GM12878 (cell line): ENCODE data around the gene RFX1. TPM values are rescaled to one million over a fixed set of nuclear protein-coding genes. Genes with fewer than 3 reads are reported as not detected.

Source experiments
- ATF3 ChIP-seq: IDR thresholded peaks from 2 replicates; pipeline ENCODE4 v1.6.1; 2011; ENCODE audit warnings: low read depth, mild to moderate bottlenecking, low read length, moderate library complexity, borderline replicate concordance; ENCODE audit errors: extremely low read depth
- CBFB ChIP-seq: IDR thresholded peaks from 2 replicates; pipeline ENCODE4 v1.6.1; 2016; ENCODE audit warnings: antibody characterized with exemption, low read depth
- CEBPZ ChIP-seq: fragments of 150-350 bp; IDR thresholded peaks from 2 replicates; pipeline ENCODE4 v1.6.1; 2016; ENCODE audit warnings: low read depth, low read length
- E4F1 ChIP-seq: fragments of 450-650 bp; IDR thresholded peaks from 2 replicates; pipeline ENCODE4 v1.6.1; 2018; ENCODE audit warnings: borderline replicate concordance, mild to moderate bottlenecking; ENCODE audit not compliant: partially characterized antibody
- IKZF1 ChIP-seq: fragments of 450-650 bp; conservative IDR thresholded peaks from 2 replicates; pipeline ENCODE4 v1.6.1; 2017; ENCODE audit warnings: antibody characterized with exemption, mild to moderate bottlenecking
- IRF5 ChIP-seq: fragments of 450-650 bp; IDR thresholded peaks from 2 replicates; pipeline ENCODE4 v1.6.1; 2017; ENCODE audit warnings: borderline replicate concordance
- MAX ChIP-seq: IDR thresholded peaks from 2 replicates; pipeline ENCODE4 v1.6.1; 2012; ENCODE audit warnings: low read depth, low read length, improper control_type of control experiment
- MEF2B ChIP-seq: fragments of 450-650 bp; IDR thresholded peaks from 2 replicates; pipeline ENCODE4 v1.6.1; 2018; ENCODE audit warnings: mild to moderate bottlenecking, moderate library complexity; ENCODE audit not compliant: partially characterized antibody, poor library complexity, severe bottlenecking
- NKRF ChIP-seq: fragments of 450-650 bp; conservative IDR thresholded peaks from 2 replicates; pipeline ENCODE4 v1.6.1; 2017; ENCODE audit warnings: mild to moderate bottlenecking, moderate library complexity
- PBX3 ChIP-seq: IDR thresholded peaks from 2 replicates; pipeline ENCODE4 v1.6.1; 2011; ENCODE audit warnings: mild to moderate bottlenecking, low read depth, low read length, moderate library complexity; ENCODE audit not compliant: insufficient replicate concordance
- POLR2AphosphoS5 ChIP-seq: IDR thresholded peaks from 2 replicates; pipeline ENCODE4 v1.6.1; 2011; ENCODE audit warnings: mild to moderate bottlenecking, low read length, inconsistent platforms
- RAD21 ChIP-seq: IDR thresholded peaks from 2 replicates; pipeline ENCODE4 v1.6.1; 2011; ENCODE audit warnings: mild to moderate bottlenecking, low read depth, low read length, moderate library complexity; ENCODE audit not compliant: insufficient read depth
- RELA ChIP-seq: fragments of 450-650 bp; IDR thresholded peaks from 2 replicates; pipeline ENCODE4 v1.8.0; 2014; ENCODE audit warnings: borderline replicate concordance; ENCODE audit not compliant: partially characterized antibody
- RUNX3 ChIP-seq: IDR thresholded peaks from 2 replicates; pipeline ENCODE4 v1.6.1; 2012; ENCODE audit warnings: low read length, inconsistent platforms
- SP1 ChIP-seq: IDR thresholded peaks from one replicate; pipeline ENCODE4 v1.6.1; 2011; ENCODE audit warnings: low read depth, low read length
- SPI1 ChIP-seq: IDR thresholded peaks from 2 replicates; pipeline ENCODE4 v1.6.1; 2011; ENCODE audit warnings: low read depth, mild to moderate bottlenecking, low read length, moderate library complexity, borderline replicate concordance; ENCODE audit not compliant: insufficient read depth
- SREBF1 ChIP-seq: IDR thresholded peaks from 2 replicates; pipeline ENCODE4 v1.6.1; 2012; ENCODE audit warnings: mild to moderate bottlenecking, low read length
- polyA plus RNA-seq, 11 experiments: library from polyadenylated mRNA; depleted of rRNA in 4 of 11; unstranded in 6 of 11; stranded (reverse) in 5 of 11; fragments of >200 nt; fragmentation: Nextera tagmentation in 4 of 11; fragmentation: Illumina TruSeq in 1 of 11; extraction: Ambion mirVana in 4 of 11; extraction: Trizol in 1 of 11; gene quantifications; 1 replicate in 1 of 11; 2 replicates in 10 of 11; pipeline versions ENCODE4 v1.2.1 to v1.2.3, GENCODE V29; 2011 to 2016; ENCODE audit warnings: inconsistent platforms in 2 of 11, missing spikeins in 2 of 11, low read depth in 1 of 11
- total RNA-seq, 4 experiments: library from RNA; depleted of rRNA in 3 of 4; stranded (reverse); fragments of >200 nt in 3 of 4; fragmentation: Illumina TruSeq in 1 of 4; extraction: Trizol in 1 of 4; gene quantifications; 2 replicates each; pipeline versions ENCODE4 v1.2.1 to v1.2.3, GENCODE V29; 2013 to 2021

The RFX1 gene
- total and polyA plus RNA-seq, 10 of the 15 experiments (the other 5 are each of a cell fraction or from before 2014, with no cell fraction given), result 0.05 to 11.0 (median 1.5) TPM

GRCh38 chr19:14031719-14032480, 25.8 kb upstream of the RFX1 start, which contains the start of gene IL27RA (continued):
- TF ChIP-seq MEF2B (peak; percentile 73), CBFB (no peak; the same call in 1 of the 2 replicates), IRF5 (no peak), SP1 (no peak), POLR2AphosphoS5 (peak; percentile 82), SPI1 (no peak), SREBF1 (no peak), RUNX3 (peak; percentile 76), PBX3 (no peak), RAD21 (peak; percentile 67), RELA (peak; percentile 32), NKRF (peak; percentile 67), MAX (peak; percentile 37; the same call in 1 of the 2 replicates), ATF3 (no peak), E4F1 (no peak), IKZF1 (peak; percentile 88), CEBPZ (no peak)
